DND-41 (cell line): ENCODE measurements around the gene THEM4.

Experiments used
- EZH2 ChIP-seq: IDR thresholded peaks from 3 replicates; pipeline ENCODE4 v1.6.1; 2012; ENCODE audit warnings: borderline replicate concordance, low read depth, mild to moderate bottlenecking, moderate library complexity, low read length, inconsistent platforms; ENCODE audit not compliant: severe bottlenecking
- TF ChIP-seq, protein P1 (sequence below): IDR thresholded peaks from 2 replicates; pipeline ENCODE4 v1.5.1; 2012; ENCODE audit warnings: borderline replicate concordance, low read length, moderate library complexity, mild to moderate bottlenecking; ENCODE audit not compliant: poor library complexity, severe bottlenecking; ENCODE audit errors: extremely low read depth

DNA sequence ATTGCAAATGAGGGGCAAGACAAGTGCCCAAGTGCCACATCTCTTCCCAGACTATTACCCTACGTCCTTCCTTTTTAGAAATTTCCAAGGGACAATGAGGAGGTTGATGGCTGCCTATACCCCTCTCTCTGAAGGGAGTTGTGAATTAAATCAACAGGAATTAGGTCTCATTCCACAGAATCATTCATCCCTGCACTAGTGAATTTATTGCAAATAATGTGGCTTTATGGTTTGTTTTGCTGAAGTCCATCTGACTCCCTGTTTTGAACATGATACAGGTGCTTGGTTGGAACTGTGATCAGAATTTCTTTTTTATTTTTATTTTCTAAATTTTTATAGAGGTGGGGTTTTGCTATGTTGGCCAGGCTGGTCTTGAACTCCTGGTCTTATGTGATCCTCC lies 34.3 kb upstream of the THEM4 start:
- TF ChIP-seq, protein P1, sequence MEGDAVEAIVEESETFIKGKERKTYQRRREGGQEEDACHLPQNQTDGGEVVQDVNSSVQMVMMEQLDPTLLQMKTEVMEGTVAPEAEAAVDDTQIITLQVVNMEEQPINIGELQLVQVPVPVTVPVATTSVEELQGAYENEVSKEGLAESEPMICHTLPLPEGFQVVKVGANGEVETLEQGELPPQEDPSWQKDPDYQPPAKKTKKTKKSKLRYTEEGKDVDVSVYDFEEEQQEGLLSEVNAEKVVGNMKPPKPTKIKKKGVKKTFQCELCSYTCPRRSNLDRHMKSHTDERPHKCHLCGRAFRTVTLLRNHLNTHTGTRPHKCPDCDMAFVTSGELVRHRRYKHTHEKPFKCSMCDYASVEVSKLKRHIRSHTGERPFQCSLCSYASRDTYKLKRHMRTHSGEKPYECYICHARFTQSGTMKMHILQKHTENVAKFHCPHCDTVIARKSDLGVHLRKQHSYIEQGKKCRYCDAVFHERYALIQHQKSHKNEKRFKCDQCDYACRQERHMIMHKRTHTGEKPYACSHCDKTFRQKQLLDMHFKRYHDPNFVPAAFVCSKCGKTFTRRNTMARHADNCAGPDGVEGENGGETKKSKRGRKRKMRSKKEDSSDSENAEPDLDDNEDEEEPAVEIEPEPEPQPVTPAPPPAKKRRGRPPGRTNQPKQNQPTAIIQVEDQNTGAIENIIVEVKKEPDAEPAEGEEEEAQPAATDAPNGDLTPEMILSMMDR: no peak
- no peak for TF ChIP-seq EZH2
